Spleen (tissue), 11 donors: ENCODE data around the gene WNT1. TPM values are rescaled to one million over a fixed set of nuclear protein-coding genes. Genes with fewer than 3 reads are reported as not detected.

Experiments used
- DNase-seq: peaks from one replicate; pipeline ENCODE4 v3.0.0-alpha.2; 2020
- H3K27ac ChIP-seq, 8 donors: fragments of 200-600 bp; sonication (generic) in 7 of 8; 1 replicate in 4 of 8; 2 replicates in 4 of 8; pipeline versions ENCODE4 v1.5.0 to v1.8.0; 2016 to 2021; ENCODE audit warnings: inconsistent platforms in 4 of 8, mild to moderate bottlenecking in 4 of 8, moderate library complexity in 1 of 8
- H3K27me3 ChIP-seq, 7 donors: fragments of 200-600 bp; sonication (generic) in 6 of 7; replicated peaks in 1 of 7; 1 replicate in 4 of 7; 2 replicates in 3 of 7; pipeline versions ENCODE4 v1.5.0 to v1.8.0; 2016 to 2021; ENCODE audit warnings: inconsistent platforms in 3 of 7, mild to moderate bottlenecking in 1 of 7
- H3K36me3 ChIP-seq, 6 donors: fragments of 200-600 bp; sonication (generic) in 5 of 6; 1 replicate in 4 of 6; 2 replicates in 2 of 6; pipeline versions ENCODE4 v1.5.0 to v1.8.0; 2016 to 2021; ENCODE audit warnings: inconsistent platforms in 2 of 6
- H3K4me1 ChIP-seq, 6 donors: fragments of 200-600 bp; sonication (generic) in 5 of 6; 1 replicate in 3 of 6; 2 replicates in 3 of 6; pipeline versions ENCODE4 v1.5.0 to v1.8.0; 2016 to 2021; ENCODE audit warnings: inconsistent platforms in 3 of 6
- H3K4me3 ChIP-seq, 8 donors: fragments of 200-600 bp; sonication (generic) in 7 of 8; 1 replicate in 4 of 8; 2 replicates in 4 of 8; pipeline versions ENCODE4 v1.5.0 to v1.8.0; 2016 to 2021; ENCODE audit warnings: inconsistent platforms in 4 of 8, mild to moderate bottlenecking in 4 of 8, moderate library complexity in 2 of 8
- H3K9me3 ChIP-seq, 8 donors: fragments of 200-600 bp; sonication (generic) in 7 of 8; 1 replicate in 4 of 8; 2 replicates in 4 of 8; pipeline versions ENCODE4 v1.5.0 to v1.8.0; 2016 to 2021; ENCODE audit warnings: inconsistent platforms in 4 of 8
- CTCF ChIP-seq, 11 experiments: fragments of 200-600 bp in 7 of 11; fragments of 450-650 bp in 4 of 11; sonication (generic) in 4 of 11; IDR thresholded peaks in 8 of 11; conservative IDR thresholded peaks in 3 of 11; 1 replicate in 7 of 11; 2 replicates in 4 of 11; pipeline versions ENCODE4 v1.4.0 to v1.8.0; 2016 to 2021; ENCODE audit warnings: antibody characterized with exemption in 11 of 11, inconsistent platforms in 4 of 11, mild to moderate bottlenecking in 1 of 11
- POLR2A ChIP-seq, 3 donors: fragments of 450-650 bp; IDR thresholded peaks; one replicate each; pipeline ENCODE4 v1.5.1; 2017; ENCODE audit warnings: antibody characterized with exemption in 3 of 3, mild to moderate bottlenecking in 1 of 3
- POLR2AphosphoS5 ChIP-seq, 3 donors: sonication (generic); formaldehyde crosslinking; IDR thresholded peaks; one replicate each; pipeline ENCODE4 v1.5.1; 2017; ENCODE audit warnings: antibody characterized with exemption in 3 of 3
- WGBS, 5 donors: extraction: QIAGEN DNeasy Blood & Tissue Kit in 3 of 5; methylation state at CpG; one replicate each; pipeline versions ENCODE4 v1.1.5 to v1.1.7; 2013 to 2018; 5-methylcytosine and 5-hydroxymethylcytosine counted together
- intact Hi-C: fragments of 100-400 bp; cut with DNase I; formaldehyde crosslinking; loops from one replicate; pipeline ENCODE4 v1.15.0; 2023; ENCODE audit warnings: low total_unique reads
- polyA plus RNA-seq, 3 donors: library from polyadenylated mRNA; stranded (reverse); fragments of 200-250 nt; gene quantifications; one replicate each; pipeline ENCODE4 v1.2.1, GENCODE V29; 2013
- total RNA-seq, 7 donors: library from RNA; depleted of rRNA in 3 of 7; stranded (reverse); fragments of >200 nt in 3 of 7; fragmentation: NEBNext Ultra II Directional in 4 of 7; extraction: Animal tissue kit (Norgen Biotek cat#: 25700) in 4 of 7; gene quantifications; one replicate each; pipeline versions ENCODE4 v1.1.0 to v1.2.1, GENCODE V29; 2016 to 2021
- donor health status: healthy with polysubstance abuse.
- donor health status: DM: no; HTN: no; CAD: no; lungs with moderate emphysema.
- donor health status: DM: no; HTN: no; CAD: no.
- donor health status: Bipolar disorder and iron deficiency.
- donor health status: healthy.
- donor health status: DM: no; HTN: no; CAD: no.
- donor health status: DM: yes; HTN: yes; CAD: no.

Gene WNT1
- total and polyA plus RNA-seq, 10 donors: 0.06 to 0.52 (median 0.32) TPM; not detected in 6

GRCh38 chr12:48998497-48999353 is 20.6 kb downstream of the WNT1 start:
- H3K27me3 ChIP-seq: peaks cover 8 to 79% (median 54%) of the 10 kb centered on the region in 7 donors
- intact Hi-C loops: no loop called here
- TF ChIP-seq POLR2AphosphoS5 (IDR thresholded peaks at IDR 0.05) (no peak), CTCF (IDR thresholded peaks at IDR 0.05 in 8 of 11, conservative IDR thresholded peaks at IDR 0.05 in 3 of 11) (no peak), POLR2A (IDR thresholded peaks at IDR 0.05) (no peak)
- peaks cover 29 to 58% (median 48%) of the 10 kb centered on the region in 6 donors for H3K4me1 ChIP-seq
- DNase-seq: peak; percentile 79
- WGBS, 5 donors: 1 to 3% (median 2%) methylated on average over 35 to 48 of the region's 48 CpGs
- H3K9me3 ChIP-seq: no peaks in the 10 kb centered on the region
- H3K36me3 ChIP-seq: peaks cover 0 to 38% (median 30%) of the 10 kb centered on the region in 6 donors
- peak overlapping the region; percentile 39 to 70 (median 56) for H3K4me3 ChIP-seq
- peak overlapping the region in 1 of 8 donors; percentile 8 for H3K27ac ChIP-seq

DNA sequence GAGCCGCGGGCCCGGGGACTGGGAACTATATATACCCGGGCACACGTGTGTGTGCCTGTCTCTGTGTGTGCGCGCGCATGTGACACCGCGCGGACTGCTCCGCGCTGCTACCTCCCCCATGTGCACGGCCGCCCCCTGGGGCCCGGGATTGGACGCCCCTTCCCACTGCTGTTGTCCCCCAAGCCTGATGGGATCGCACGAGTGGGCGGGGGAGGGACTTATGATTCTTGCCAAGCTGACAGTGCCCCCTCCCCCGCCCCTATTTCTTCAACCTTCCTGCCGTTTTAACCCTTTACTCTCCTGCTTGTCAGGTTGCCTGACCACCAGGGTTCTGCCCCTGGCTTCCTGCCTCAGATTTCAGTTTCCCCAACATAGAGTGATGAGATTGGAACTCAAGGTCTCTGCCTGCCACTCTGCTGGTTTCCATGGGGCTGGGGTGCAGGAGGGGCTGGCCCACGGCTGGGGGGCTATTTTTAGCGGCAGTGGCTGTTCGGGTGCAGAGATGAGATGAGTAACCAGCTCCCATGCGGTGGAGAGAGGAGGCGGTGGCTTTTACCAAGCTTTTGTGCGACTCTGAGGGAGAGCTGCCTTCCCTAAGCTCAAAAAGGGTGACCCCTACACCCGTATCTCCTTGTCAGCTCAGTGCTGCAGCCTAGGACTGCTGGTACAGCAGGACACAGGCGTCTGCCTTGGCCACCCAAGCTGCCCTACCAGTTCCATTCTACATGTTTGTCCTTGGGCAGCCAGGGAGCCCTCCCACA is 21.4 kb downstream of the WNT1 start, which contains the start of gene DDN:
Gene DDN, minus strand, starts transcription at position 5 of the 761 bp plus-strand sequence. CDS start 88 bp downstream, outside the sequence.
- Histone ChIP-seq H3K4me1 (peaks cover 29 to 58% (median 48%) of the 10 kb centered on the region in 6 donors), H3K36me3 (peaks cover 2 to 47% (median 39%) of the 10 kb centered on the region in 6 donors), H3K27ac (peak within 1 kb of the TSS in 1 of 8 donors; percentile 8), H3K27me3 (peaks cover 8 to 71% (median 47%) of the 10 kb centered on the region in 7 donors), H3K9me3 (no peaks in the 10 kb centered on the region), H3K4me3 (peak within 1 kb of the TSS; percentile 39 to 70 (median 56))
- intact Hi-C loops: no loop called here
- DNase-seq: peak; percentile 86
- 2 to 8% (median 3%) methylated on average over 16 to 30 of the region's 30 CpGs for WGBS, 5 donors
- TF ChIP-seq POLR2A (IDR thresholded peaks at IDR 0.05) (no peak), CTCF (IDR thresholded peaks at IDR 0.05 in 8 of 11, conservative IDR thresholded peaks at IDR 0.05 in 3 of 11) (no peak), POLR2AphosphoS5 (IDR thresholded peaks at IDR 0.05) (peak in 1 of 3 donors; percentile 56)

- peaks cover 8 to 63% (median 40%) of the 10 kb centered on the region in 7 donors for H3K27me3 ChIP-seq
- WGBS, 5 donors: 85 to 94% (median 93%) methylated on average over 2 of the region's 2 CpGs
- DNase-seq: no peak
- H3K36me3 ChIP-seq: peaks cover 2 to 54% (median 45%) of the 10 kb centered on the region in 6 donors
- no peak overlapping the region for H3K27ac ChIP-seq
- no peak overlapping the region for H3K4me3 ChIP-seq
- intact Hi-C loops: no loop called here
- TF ChIP-seq POLR2AphosphoS5 (IDR thresholded peaks at IDR 0.05) (no peak), POLR2A (IDR thresholded peaks at IDR 0.05) (no peak), CTCF (IDR thresholded peaks at IDR 0.05 in 8 of 11, conservative IDR thresholded peaks at IDR 0.05 in 3 of 11) (no peak)
- peaks cover 26 to 52% (median 43%) of the 10 kb centered on the region in 6 donors for H3K4me1 ChIP-seq
- no peaks in the 10 kb centered on the region for H3K9me3 ChIP-seq
Observed at GRCh38 chr12:49000346-49000745, 22.2 kb downstream of the WNT1 start.
